Left colon (tissue), 2 donors: ENCODE data around the gene ARFGEF3. TPM values are rescaled to one million over a fixed set of nuclear protein-coding genes. Genes with fewer than 3 reads are reported as not detected.

Experiments used
- ATAC-seq: fragments of 200-7000 bp; cut with Tn5 transposase; one replicate; pipeline ENCODE4 v1.9.1; 2020; ENCODE audit warnings: mild to moderate bottlenecking, moderate library complexity
- DNase-seq, 2 donors: peaks; one replicate each; pipeline ENCODE4 v3.0.0-alpha.2; 2020
- intact Hi-C, 2 donors: fragments of 100-400 bp; cut with DNase I in 1 of 2; cut with micrococcal nuclease in 1 of 2; formaldehyde crosslinking; loops; one replicate each; pipeline versions ENCODE4 v1.11.2 to v1.14.0; 2022; cut with DNase I, micrococcal nuclease
- total RNA-seq, 2 donors: library from RNA; stranded (reverse); fragmentation: NEBNext Ultra II Directional; extraction: Animal tissue kit (Norgen Biotek cat#: 25700); gene quantifications; one replicate each; pipeline ENCODE4 v1.2.1, GENCODE V29; 2021
- donor health status: DM: no; HTN: no; CAD: no.
- donor health status: DM: yes; HTN: yes; CAD: no.

The ARFGEF3 gene
- total RNA-seq, 2 donors from 2014 or later: 19.1 to 24.8 TPM

- DNase-seq (no peak), ATAC-seq (no peak)
- intact Hi-C loops: no loop called here
Observed at GRCh38 chr6:138160329-138161087, 1.2 kb upstream of the ARFGEF3 start.

DNA sequence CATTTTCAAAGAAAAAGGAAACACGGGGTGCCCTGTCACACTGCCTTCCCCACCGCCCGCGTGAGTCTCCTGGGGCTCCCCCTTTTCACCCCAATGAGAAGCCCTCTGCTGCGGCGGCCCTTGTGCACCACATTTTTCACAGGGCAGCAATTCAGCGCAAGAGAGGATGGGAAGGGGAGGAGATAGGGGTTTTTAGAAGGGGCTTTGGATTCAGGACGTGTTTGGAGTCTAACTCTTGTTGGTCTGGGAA lies 726 bp upstream of the ARFGEF3 start:
- ATAC-seq: no peak
- intact Hi-C loops: no loop called here
- peak in 1 of 2 donors; percentile 9 for DNase-seq

DNA sequence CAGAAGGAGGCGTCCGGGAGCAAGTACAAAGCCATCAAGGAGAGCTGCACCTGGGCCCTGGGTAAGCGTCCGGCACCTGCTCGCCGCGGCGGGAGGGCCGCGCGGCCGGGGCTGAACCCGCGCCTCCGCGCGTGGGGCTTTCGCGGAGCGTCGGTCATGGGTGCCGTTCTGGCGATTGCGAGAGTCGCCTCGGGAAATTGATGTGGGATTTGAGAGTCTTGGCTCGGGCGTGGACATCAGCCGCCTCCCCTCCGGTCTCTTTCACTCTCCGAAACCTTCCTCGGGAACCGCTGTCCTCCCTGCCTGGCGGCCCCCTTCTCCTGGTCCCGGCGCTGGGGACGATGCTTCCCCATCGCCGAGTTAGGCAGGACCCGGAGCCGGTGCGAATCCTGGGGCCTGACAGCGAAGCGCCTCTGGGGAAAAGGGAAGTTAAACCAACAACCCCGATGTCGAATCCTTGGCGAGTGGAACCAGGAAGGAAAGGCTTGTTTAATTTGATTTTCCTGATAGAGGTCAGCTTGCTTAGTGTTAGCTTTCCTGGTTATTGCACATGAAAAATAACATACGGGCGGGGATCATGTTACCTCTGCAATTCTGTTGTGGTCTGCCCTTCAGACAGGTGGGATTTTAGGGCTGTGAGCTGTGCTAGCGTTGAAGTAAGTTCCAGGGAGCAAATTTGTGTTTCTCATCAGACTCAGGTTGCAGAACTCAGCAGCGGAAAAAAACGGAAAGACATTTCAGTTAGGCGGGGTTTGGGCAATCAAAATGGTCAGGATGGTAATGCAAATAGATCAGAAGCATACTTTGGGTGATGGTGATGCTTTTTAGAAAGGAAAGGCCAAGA lies 594 bp downstream of the ARFGEF3 start:
- intact Hi-C loops: no loop called here
- ATAC-seq (peak; percentile 63), DNase-seq (no peak)

GRCh38 chr6:138162955-138163575 lies 1.3 kb downstream of the ARFGEF3 start:
- DNase-seq: no peak
- no peak for ATAC-seq
- intact Hi-C loops: no loop called here

DNA sequence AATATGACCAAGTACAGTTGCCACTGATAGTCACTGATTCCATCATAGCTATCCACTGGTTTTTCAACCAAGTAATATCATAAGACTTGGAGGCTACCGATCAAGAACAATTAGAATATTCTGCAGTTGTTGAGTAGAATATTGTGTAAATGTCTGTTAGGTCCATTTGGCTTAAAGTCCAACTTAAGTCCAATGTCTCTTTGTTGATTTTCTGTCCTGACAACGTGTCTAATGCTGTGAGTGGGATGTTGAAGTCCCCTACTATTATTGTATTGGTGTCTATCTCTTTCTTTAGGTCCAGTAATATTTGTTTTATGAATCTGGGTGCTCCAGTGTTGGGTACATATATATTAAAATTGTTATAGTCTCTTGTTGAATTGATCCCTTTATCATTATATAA lies 13.9 kb downstream of the ARFGEF3 start:
- no peak for DNase-seq
- intact Hi-C loops: no loop called here
- no peak for ATAC-seq

DNA sequence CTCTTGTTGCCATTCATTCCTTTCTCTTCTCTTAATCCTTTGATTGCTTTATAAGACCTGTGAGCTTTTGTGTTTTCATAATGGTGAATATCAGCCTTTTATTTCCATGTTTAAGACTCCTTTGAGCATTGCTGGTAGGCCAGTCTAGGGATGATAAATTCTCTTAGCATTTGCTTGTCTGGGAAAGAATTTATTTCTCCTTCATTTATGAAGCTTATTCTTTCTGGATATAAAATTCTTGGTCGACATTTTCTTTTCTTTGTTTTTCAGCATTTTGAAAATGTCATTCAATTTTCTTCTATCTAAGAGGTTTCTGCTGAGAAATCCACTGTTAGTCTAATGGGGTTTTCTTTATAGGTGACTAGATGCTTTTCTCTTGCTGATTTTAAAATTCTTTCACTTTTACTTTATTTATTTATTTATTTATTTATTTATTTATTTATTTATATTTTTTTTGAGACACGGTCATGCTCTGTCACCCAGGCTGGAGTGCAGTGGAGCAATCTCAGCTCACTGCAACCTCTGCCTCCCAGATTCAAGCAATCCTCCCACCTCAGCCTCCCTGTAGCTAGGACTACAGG lies 15.0 kb downstream of the ARFGEF3 start:
- ATAC-seq (no peak), DNase-seq (no peak)
- intact Hi-C loops: no loop called here

GRCh38 chr6:138182939-138183789 lies 21.4 kb downstream of the ARFGEF3 start:
- DNase-seq (peak; percentile 33 to 44), ATAC-seq (peak; percentile 72)
- intact Hi-C loops: no loop called here

DNA sequence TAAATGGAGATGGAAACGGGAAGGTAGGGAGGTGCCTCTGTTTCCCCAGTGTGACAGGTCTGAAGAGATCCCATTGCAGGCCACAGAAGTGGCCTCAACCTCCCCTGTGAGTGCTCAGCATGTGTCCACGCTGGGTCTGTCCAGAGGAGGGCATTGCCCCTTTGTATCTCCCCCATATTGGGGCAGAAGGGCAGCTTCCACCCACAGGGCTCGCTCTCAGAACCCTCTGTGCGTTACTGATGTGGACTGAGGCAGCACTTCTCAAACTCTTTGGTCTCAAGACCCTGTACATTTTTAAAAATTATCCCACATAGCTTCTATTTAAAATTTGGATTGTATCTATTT lies 22.0 kb downstream of the ARFGEF3 start:
- intact Hi-C loops: no loop called here
- no peak for DNase-seq
- no peak for ATAC-seq

DNA sequence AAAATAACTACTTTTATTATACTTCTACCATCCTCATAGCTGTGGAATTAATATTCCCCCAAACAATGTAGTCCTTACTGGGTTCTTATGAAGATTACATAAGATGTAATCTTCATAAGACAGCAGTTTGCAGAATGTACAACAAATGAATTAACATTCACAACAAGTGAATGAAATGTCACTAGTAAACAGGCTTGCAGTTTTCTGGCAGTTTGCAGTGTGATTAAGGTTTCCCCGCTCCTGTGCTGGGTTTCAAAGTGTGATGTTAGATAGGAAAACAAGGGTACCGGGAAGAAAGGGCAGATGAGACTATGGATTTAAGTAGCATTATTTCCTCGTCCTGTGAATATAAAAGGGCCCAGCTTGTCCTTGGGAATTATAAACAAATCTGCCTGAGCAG lies 22.5 kb downstream of the ARFGEF3 start:
- intact Hi-C loops: no loop called here
- ATAC-seq (no peak), DNase-seq (no peak)

DNA sequence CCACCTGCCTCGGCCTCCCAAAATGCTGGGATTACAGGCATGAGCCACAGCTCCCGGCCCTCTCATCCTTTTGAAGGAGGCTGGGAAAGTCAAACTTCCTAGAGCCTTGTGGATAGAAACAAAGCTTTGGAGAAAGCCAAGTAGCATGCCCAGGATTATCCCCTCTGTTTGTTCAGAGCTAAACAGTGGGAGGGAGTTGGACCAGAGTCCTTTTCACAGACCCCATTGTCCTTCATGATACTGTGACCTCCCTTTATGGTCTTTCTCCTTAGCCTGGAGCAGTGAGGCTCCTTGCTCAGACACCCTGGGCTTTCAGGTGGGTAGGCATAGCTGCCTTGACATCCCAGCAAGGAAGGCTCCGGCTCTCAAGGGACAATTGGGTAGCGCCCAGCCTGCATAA lies 25.4 kb downstream of the ARFGEF3 start:
- DNase-seq (no peak), ATAC-seq (no peak)
- intact Hi-C loops: no loop called here

GRCh38 chr6:138188278-138188941 lies 26.7 kb downstream of the ARFGEF3 start:
- peak; percentile 89 for ATAC-seq
- intact Hi-C loops: no loop called here
- DNase-seq: peak; percentile 23 to 37

- peak; percentile 69 to 71 for DNase-seq
- intact Hi-C loops: no loop called here
- peak; percentile 89 for ATAC-seq
Observed at GRCh38 chr6:138194287-138194686, 32.5 kb downstream of the ARFGEF3 start.

- ATAC-seq (peak; percentile 60), DNase-seq (no peak)
- intact Hi-C loops: no loop called here
Observed at GRCh38 chr6:138196122-138196738, 34.5 kb downstream of the ARFGEF3 start.

GRCh38 chr6:138197570-138197969 lies 35.8 kb downstream of the ARFGEF3 start:
- DNase-seq: no peak
- ATAC-seq: no peak
- intact Hi-C loops: no loop called here

DNA sequence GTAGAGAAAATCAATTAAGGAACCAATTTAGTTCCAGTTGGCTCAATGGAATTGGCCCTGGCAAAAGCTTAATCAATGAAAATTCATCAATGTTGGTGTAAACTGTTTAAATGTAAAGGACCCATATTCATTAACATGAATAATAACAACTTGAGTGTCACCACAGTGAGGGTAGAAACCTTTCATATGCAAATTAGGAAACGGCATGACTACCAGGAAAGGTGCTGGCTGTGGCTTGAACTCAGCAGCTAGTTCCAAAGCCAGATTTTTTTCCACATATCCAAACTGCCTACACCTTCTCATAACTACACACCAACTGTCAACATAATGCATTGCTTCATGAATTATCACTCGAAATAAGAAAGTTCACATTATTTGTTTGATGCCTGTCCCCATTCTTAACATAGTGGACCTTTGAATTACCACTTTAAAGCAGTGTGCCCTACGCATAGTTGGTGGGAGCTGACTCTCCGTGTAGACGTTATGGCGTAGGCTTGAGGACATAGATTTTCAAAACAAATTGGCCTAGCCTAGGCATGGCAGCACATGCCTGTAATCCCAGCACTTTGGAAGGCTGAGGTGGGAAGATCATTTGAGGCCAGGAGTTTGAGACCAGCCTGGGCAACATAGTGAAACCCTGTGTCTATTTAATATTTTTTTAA lies 36.8 kb downstream of the ARFGEF3 start:
- intact Hi-C loops: no loop called here

DNA sequence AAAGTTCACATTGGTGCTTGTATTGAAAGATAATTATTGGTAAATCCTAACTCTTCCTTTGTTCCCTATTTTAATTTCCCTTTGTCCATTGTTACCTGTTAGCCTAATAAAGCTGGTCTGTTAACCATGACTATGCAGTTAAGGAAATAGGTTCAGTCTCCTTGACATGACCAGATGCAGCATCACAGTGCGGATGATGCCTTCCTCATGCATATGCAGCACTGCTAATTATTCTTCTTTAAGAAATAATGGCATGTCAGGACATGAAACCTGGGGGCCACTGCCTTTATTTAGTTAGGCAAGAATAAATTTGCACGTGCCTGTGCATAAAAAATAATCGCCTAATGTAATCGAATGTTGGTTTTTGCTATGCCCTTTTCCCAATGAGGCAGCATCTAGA lies 40.1 kb downstream of the ARFGEF3 start:
- DNase-seq (no peak), ATAC-seq (no peak)
- intact Hi-C loops: no loop called here

More for the DNA sequence above, 36.8 kb downstream of the ARFGEF3 start:
- DNase-seq (no peak), ATAC-seq (no peak)

- ATAC-seq (no peak), DNase-seq (no peak)
- intact Hi-C loops: no loop called here
Observed at GRCh38 chr6:138203315-138203714, 41.6 kb downstream of the ARFGEF3 start.

DNA sequence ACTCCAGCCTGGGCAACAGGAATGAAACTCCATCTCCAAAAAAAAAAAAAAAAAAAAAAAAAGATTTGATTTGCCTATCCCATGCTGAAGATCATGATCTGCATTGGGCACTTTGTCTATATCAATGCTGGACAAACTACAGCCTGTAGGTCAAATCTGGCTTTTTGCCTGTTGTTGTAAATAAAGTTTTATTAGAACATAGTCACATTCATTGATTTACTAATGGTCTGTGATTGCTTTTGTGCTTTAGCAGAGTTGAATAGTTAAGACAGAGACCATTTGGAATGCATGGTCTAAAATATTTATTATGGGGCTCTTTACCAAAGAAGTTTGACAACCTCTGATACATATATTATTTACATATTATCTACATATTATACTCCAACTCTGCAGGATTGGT lies 42.6 kb downstream of the ARFGEF3 start:
- intact Hi-C loops: no loop called here
- no peak for DNase-seq
- ATAC-seq: no peak
